SU-DHL-6 (cell line): ENCODE data around the gene RGS13.

Experiments used
- EZH2phosphoT487 ChIP-seq: fragments of 200-600 bp; sonication (generic), shearing (Covaris generic); conservative IDR thresholded peaks from 2 replicates; pipeline ENCODE4 v1.6.1; 2018; ENCODE audit warnings: mild to moderate bottlenecking, antibody characterized with exemption, low read length, moderate library complexity, mixed read lengths
- TF ChIP-seq, protein P1 (sequence below): fragments of 200-600 bp; sonication (generic); IDR thresholded peaks from one replicate; pipeline ENCODE4 v1.5.1; 2017; ENCODE audit warnings: antibody characterized with exemption, mild to moderate bottlenecking, low read length, moderate library complexity; ENCODE audit not compliant: insufficient read depth, poor library complexity, severe bottlenecking

DNA sequence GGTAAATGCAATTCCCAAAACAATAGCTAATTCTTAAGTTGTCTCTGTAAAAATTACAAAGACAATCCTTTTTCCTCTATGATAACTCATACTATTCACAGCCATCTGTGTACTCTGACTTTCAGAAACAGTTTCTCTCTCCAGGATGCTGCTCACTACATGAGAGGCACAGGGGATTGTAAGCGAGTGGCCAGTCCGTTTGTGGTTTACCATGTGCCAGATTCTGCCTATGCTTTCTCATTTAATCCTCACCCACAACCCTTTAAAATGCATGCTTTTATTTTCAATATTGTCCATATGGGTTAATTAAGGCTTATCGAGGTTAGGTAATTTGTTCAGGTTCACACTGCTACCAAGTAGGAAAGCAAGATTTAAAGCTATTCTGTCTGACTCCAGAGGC, 37.4 kb upstream of the RGS13 start:
- TF ChIP-seq, protein P1, sequence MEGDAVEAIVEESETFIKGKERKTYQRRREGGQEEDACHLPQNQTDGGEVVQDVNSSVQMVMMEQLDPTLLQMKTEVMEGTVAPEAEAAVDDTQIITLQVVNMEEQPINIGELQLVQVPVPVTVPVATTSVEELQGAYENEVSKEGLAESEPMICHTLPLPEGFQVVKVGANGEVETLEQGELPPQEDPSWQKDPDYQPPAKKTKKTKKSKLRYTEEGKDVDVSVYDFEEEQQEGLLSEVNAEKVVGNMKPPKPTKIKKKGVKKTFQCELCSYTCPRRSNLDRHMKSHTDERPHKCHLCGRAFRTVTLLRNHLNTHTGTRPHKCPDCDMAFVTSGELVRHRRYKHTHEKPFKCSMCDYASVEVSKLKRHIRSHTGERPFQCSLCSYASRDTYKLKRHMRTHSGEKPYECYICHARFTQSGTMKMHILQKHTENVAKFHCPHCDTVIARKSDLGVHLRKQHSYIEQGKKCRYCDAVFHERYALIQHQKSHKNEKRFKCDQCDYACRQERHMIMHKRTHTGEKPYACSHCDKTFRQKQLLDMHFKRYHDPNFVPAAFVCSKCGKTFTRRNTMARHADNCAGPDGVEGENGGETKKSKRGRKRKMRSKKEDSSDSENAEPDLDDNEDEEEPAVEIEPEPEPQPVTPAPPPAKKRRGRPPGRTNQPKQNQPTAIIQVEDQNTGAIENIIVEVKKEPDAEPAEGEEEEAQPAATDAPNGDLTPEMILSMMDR: no peak
- TF ChIP-seq EZH2phosphoT487: no peak
